ENCODE results near the gene SDK2.
A peak's percentile ranks its signal among the peaks of the same experiment; 100 is the strongest.

SDK2 gene

GRCh38 chr17:73380439-73381106 is 263.7 kb downstream of the SDK2 start:
- DNase-seq = no peak

DNA sequence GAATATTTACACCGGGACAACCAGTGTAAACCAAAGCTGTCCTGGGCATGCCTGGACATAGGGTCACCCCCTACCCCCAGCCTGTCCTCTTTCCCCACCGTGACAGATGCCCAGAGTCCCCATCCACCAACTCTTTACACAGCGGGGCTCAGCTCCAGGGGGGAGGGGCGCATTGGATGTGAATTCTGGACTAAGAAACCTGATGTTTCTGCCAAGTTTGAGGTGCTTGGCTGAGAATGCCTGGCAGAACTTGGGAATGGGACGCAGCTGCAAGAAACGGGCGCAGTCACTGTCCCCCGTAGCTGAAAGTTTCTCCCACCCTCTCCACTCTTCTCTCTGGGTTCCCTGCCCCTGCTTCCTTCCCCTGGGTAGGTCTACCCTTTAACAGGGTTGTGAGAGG is 264.4 kb downstream of the SDK2 start:
- no peak for DNase-seq

DNA sequence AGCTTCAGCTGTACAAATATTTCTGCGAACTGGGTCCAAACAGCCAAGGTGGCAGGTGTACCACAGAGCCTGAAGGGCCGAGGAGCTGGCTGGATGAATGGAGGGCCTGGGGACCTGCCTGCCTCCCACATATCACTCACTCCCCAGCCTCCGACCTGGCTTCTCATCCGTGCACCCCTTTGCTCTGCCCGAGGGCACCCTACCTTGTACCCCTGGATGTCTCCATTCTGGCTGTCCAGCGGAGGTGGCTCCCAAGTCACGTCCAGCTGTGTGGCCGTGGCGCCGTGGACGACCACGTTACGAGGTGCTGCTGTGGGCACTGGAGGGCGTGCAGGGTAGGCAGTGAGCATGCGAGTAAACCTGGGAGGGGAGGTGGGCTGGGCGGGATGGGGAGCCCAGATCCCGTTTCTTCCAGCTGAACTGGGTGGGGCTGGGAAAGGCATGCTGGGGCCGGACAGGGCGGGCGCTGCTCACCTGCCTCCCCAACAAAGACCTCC is 265.2 kb downstream of the SDK2 start:
- DNase-seq = no peak

DNA sequence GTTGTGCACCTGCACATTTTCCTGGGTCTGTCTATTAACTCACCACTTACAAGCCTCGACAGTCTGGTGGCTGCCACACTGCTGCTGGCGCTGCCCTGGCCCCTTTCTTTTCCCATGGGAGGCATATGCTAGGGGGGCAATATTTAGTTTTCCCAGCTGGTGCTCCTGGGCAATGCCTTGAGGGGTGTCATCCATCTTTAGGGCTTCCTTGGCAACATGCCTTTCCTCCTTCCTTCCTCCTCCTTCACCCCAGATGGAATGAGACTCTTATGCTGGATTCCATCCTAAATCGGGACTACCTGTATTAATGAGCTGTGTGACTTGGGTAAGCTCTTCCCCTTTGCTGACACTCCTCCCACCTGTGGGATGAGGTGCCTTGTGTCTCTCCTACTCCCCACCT is 267.6 kb downstream of the SDK2 start:
- DNase-seq = no peak

GRCh38 chr17:73376152-73376551 is 268.1 kb downstream of the SDK2 start:
- DNase-seq = no peak

GRCh38 chr17:73371836-73372235 is 272.4 kb downstream of the SDK2 start:
- no peak for DNase-seq

- DNase-seq = no peak
These were observed 273.0 kb downstream of the SDK2 start for GRCh38 chr17:73371285-73371684.

- DNase-seq = peak; percentile 37 to 56
These were observed 274.3 kb downstream of the SDK2 start for GRCh38 chr17:73369817-73370490.

- no peak for DNase-seq
These were observed 275.1 kb downstream of the SDK2 start for GRCh38 chr17:73369111-73369521.

DNA sequence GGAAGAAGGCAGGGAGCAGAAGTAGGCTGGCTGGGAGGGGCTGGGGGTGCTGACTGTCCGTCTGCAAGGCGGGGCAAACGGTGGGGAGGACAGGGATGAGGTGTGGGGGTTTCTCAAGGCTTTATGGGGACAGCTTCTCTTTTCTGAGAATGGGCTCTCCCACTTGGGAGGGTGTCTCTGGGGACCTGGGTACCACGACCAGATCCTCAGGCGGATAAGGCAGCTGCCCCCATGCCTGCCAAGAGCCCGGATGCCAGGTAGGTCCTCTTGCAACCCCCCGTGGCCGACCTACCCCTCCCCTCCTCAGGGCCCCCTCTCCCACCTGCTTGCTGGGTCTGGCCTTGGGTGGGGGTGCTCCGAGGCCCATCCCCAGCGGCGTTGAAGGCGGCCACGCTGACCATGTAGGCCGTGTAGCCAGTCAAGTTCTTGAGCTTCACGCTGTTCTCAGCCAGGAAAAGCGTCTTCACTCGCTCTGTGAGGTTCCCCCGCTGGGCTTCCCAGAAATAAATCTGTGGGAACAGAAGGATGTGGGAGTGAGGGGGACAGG is 276.1 kb downstream of the SDK2 start:
- DNase-seq = no peak

DNA sequence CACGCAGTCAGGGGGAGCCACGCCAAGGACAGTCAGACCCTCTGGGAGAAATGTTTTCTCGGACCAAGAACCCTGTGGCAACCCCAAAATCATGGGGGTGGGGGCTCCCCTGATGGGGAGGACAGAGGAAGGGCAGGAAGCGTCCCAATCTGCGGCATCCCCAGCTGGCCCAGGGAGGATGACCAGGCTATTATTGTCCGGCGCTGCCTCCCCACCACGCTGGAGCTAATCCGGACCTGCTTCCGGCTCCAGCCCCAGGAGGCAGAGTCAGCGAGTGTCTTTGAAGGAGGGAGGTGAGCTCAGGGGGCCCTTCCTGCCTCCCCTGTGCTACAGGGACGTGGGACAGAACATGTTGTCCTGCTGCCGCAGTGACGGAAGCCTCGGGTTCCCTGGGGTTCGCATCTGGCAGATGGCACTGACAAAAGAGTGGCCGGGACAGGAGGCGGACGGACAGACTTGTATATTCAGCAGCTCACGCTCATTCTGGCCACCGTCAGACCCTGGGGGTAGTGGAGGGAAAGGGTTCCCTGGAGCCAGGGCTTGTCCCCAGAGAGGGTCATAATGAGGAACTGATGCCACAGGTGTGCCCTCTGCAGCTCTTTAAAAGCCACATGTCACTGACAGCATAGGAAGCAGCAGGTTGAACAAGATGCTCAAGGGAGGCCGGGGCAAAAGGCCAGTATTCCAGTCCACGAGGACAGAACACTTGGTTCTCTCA is 278.2 kb downstream of the SDK2 start:
- DNase-seq = no peak

GRCh38 chr17:73365301-73365874 is 278.9 kb downstream of the SDK2 start:
- DNase-seq = no peak

DNA sequence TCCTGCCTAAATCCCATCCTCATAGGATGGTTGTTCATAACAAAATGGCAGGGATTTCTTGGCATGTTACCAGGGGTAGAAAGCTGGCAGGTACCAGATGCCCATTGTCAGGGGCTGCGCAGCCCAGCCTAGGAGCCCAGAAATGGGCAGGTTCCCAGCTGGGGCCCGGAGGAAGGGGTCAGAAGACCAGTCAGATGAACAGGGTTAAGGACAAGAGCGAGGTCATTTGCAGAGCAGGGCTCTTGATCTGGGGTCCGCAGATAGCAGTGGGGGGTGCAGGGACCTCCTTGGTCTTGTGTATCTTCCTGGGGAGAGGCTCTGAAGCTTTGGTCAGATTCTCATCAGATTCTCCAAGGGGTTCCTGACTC is 280.1 kb downstream of the SDK2 start:
- no peak for DNase-seq

GRCh38 chr17:73363442-73364154 is 280.6 kb downstream of the SDK2 start:
- no peak for DNase-seq

DNA sequence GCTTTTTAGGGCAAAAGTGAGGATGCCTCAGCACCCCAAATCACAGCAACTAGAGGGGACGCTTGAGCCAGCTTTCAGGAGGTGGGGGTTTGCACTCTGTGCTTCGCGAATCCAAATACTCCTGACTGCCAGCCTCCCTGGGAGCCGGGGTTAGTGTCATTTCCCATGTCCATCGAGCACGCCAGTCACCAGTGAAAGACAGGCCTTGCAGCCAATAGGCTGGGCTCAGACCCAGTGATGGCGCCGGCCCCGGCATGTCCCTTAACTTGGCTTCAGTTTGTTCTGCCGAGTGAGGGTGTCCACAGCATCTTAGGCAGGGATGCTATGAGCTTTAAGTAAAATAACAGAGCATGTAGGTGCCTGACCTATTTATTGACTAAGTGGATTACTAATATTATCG is 281.5 kb downstream of the SDK2 start:
- DNase-seq = no peak

DNA sequence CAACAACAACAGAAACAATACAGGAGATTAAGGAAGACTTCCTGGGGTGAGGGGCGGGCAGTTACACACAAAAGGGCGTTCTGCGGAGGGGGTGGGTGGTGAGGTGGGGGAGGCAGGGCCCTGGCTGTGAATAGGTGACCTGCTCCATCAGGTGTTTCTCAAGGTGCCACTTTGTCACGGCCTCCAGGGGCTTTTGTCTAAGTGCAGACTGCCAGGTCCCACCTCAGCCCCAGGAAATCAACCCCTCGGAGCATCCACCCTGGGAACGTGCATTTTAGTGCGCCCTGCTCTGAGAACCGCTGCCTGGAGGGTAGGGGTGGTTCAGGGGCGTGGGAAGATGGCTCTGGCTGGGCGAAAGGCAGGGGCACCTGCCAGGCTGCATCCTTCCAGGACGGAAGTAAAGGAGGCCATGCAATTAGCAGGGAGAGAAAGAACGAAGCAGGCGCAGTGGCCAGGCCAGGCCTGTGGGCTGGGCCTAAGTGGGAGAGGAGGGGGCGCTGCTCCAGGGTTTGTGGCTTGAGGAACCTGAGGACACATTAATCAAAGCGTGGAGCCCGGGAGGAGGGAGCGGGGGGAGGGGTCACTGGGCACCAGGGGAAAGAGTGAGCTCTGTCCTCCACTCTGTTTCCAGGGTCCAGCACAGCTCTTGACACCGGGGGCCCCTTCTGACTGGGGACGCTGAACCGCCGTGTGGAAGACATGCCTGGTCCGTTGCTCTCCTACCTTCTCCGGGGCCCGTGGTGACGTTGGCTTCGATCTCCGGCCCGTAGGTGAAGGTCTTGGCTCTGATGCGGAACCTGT is 283.1 kb downstream of the SDK2 start:
- DNase-seq = no peak

- DNase-seq = peak; percentile 10 to 16
These were observed 284.2 kb downstream of the SDK2 start for GRCh38 chr17:73359987-73360410.

DNA sequence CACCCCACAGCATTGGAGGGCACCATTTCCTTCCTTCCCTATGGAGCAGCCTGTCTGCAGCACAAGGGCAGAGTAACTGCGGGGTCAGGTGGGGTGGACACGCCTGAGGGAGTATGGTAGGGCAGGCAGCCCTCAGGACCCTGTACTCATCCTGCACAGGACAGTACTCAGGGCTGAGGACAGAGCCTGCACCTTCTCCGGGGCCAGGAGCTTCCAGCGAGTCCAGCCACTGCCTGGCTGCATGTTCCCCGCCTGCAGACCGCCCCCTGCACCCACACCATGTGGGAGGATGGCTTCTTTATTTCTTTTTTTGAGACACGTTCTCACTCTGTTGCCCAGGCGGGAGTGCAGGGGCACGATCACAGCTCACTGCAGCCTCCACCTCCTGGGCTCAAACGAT is 284.9 kb downstream of the SDK2 start:
- no peak for DNase-seq

GRCh38 chr17:73358668-73359067 is 285.6 kb downstream of the SDK2 start:
- no peak for DNase-seq

- DNase-seq = no peak
These were observed 286.3 kb downstream of the SDK2 start for GRCh38 chr17:73357981-73358380.

- no peak for DNase-seq
These were observed 286.9 kb downstream of the SDK2 start for GRCh38 chr17:73357318-73357717.
